Activated CD8-positive, alpha-beta T cell treated with anti-CD3 and anti-CD28 coated beads for 36 hours (primary cell): ENCODE measurements around the gene CASKIN1. TPM values are rescaled to one million over a fixed set of nuclear protein-coding genes. Genes with fewer than 3 reads are reported as not detected.
A peak's percentile ranks its signal among the peaks of the same experiment; 100 is the strongest.

ENCODE experiments used
- ATAC-seq: fragments of 200-7000 bp; cut with Tn5 transposase; one replicate; pipeline ENCODE4 v1.10.0; 2021; ENCODE audit warnings: mild to moderate bottlenecking, moderate library complexity
- CTCF ChIA-PET: fragments of 350-600 bp; sonication (Branson Sonifier 250); formaldehyde crosslinking; loops from one replicate; lab custom pipeline; 2021; ENCODE audit warnings: antibody characterized with exemption; lab: Charles Lee
- POLR2A ChIA-PET: fragments of 350-600 bp; sonication (Branson Sonifier 250); formaldehyde crosslinking; loops from one replicate; lab custom pipeline; 2021; ENCODE audit warnings: antibody characterized with exemption; lab: Charles Lee
- DNase-seq: peaks from one replicate; pipeline ENCODE4 v3.0.0-alpha.2; 2020
- H3K27ac Mint-ChIP-seq: one replicate; pipeline ENCODE4 v1.8.0; 2021; ENCODE audit warnings: mild to moderate bottlenecking, mixed read lengths
- H3K27me3 Mint-ChIP-seq: one replicate; pipeline ENCODE4 v1.8.0; 2021; ENCODE audit warnings: mixed read lengths
- H3K36me3 Mint-ChIP-seq: one replicate; pipeline ENCODE4 v1.8.0; 2021; ENCODE audit warnings: low read depth, mixed read lengths
- H3K4me1 Mint-ChIP-seq: one replicate; pipeline ENCODE4 v1.8.0; 2021; ENCODE audit warnings: low read depth, mixed read lengths
- H3K4me3 Mint-ChIP-seq: one replicate; pipeline ENCODE4 v1.8.0; 2021; ENCODE audit warnings: mild to moderate bottlenecking, moderate library complexity, mixed read lengths
- H3K9me3 Mint-ChIP-seq: one replicate; pipeline ENCODE4 v1.8.0; 2021; ENCODE audit warnings: mixed read lengths
- CTCF ChIP-seq: fragments of 200-600 bp; IDR thresholded peaks from one replicate; pipeline ENCODE4 v1.8.0; 2022; ENCODE audit warnings: antibody characterized with exemption, mild to moderate bottlenecking
- intact Hi-C: fragments of 100-400 bp; cut with micrococcal nuclease; formaldehyde crosslinking; loops from one replicate; pipeline ENCODE4 v1.10.0; 2022
- total RNA-seq, 2 experiments: library from RNA; stranded (reverse); gene quantifications; one replicate each; pipeline ENCODE4 v1.2.3, GENCODE V29; 2021

The CASKIN1 gene
- total RNA-seq, 2 experiments from 2014 or later: 4.4 to 7.2 TPM

GRCh38 chr16:2206780-2207433 lies 10.5 kb upstream of the CASKIN1 start:
- Mint-ChIP-seq H3K4me3 (peak overlapping the region; percentile 88), H3K4me1 (peaks cover 20% of the 10 kb centered on the region), H3K27ac (peak overlapping the region; percentile 87), H3K36me3 (peaks cover 31% of the 10 kb centered on the region), H3K9me3 (no peaks in the 10 kb centered on the region), H3K27me3 (no peaks in the 10 kb centered on the region)
- no peak for DNase-seq
- intact Hi-C loops: no loop called here
- POLR2A ChIA-PET: interaction anchor here (0.6 to 10.2 kb wide), 8 partner anchors 10 to 242 kb away, joined by 3 to 95 read pairs (median 6); partner anchors contain the start of genes CASKIN1, E4F1, ECI1 and RPS2
- CTCF ChIA-PET: interaction anchor here (1.3 to 1.8 kb wide), 3 partner anchors 7 to 184 kb away, joined by 4 to 5 read pairs (median 4); partner anchors contain the start of gene PGP
- no peak for TF ChIP-seq CTCF
- ATAC-seq: no peak

GRCh38 chr16:2206420-2206779 lies 10.0 kb upstream of the CASKIN1 start:
- ChIA-PET CTCF (interaction anchor here (1.3 to 1.8 kb wide), 4 partner anchors 8 to 184 kb away, joined by 3 to 5 read pairs (median 4); partner anchors contain the start of gene PGP), POLR2A (interaction anchor here (0.7 to 10.2 kb wide), 8 partner anchors 10 to 241 kb away, joined by 3 to 95 read pairs (median 6); partner anchors contain the start of genes CASKIN1, ECI1, GFER and RPS2)
- Mint-ChIP-seq H3K4me3 (peak overlapping the region; percentile 88), H3K4me1 (peaks cover 17% of the 10 kb centered on the region), H3K36me3 (peaks cover 27% of the 10 kb centered on the region), H3K27ac (peak overlapping the region; percentile 87), H3K9me3 (no peaks in the 10 kb centered on the region), H3K27me3 (no peaks in the 10 kb centered on the region)
- no peak for ATAC-seq
- intact Hi-C loops: no loop called here
- DNase-seq: no peak
- TF ChIP-seq CTCF: no peak

- Mint-ChIP-seq H3K36me3 (peaks cover 27% of the 10 kb centered on the region), H3K9me3 (no peaks in the 10 kb centered on the region)
- POLR2A ChIA-PET: interaction anchor here (0.7 to 10.2 kb wide), 9 partner anchors 9 to 221 kb away, joined by 3 to 95 read pairs (median 7); partner anchors contain the start of genes CASKIN1, ECI1, GFER and PGP
Measured at GRCh38 chr16:2205967-2206313, 9.5 kb upstream of the CASKIN1 start.

GRCh38 chr16:2205104-2205966 lies 8.9 kb upstream of the CASKIN1 start, which contains the start of gene MLST8:
TSS of gene MLST8 (plus strand) at chr16:2205454. CDS start at chr16:2206086, 632 bp downstream.
- CTCF ChIA-PET: interaction anchor here (1.3 to 2.0 kb wide), 4 partner anchors 9 to 64 kb away, joined by 3 to 11 read pairs (median 4); partner anchors contain the start of gene PGP
- TF ChIP-seq CTCF: peak; percentile 32
- H3K36me3 Mint-ChIP-seq: peaks cover 27% of the 10 kb centered on the region
- H3K27me3 Mint-ChIP-seq: no peaks in the 10 kb centered on the region
- intact Hi-C loops: no loop called here
- peak within 1 kb of the TSS; percentile 88 for H3K4me3 Mint-ChIP-seq
- POLR2A ChIA-PET: interaction anchor here (0.9 to 10.2 kb wide), 10 partner anchors 9 to 221 kb away, joined by 3 to 95 read pairs (median 7); partner anchors contain the start of genes CASKIN1, GFER, PGP and TRAF7
- H3K9me3 Mint-ChIP-seq: no peaks in the 10 kb centered on the region
- peak; percentile 85 for DNase-seq
- peak within 1 kb of the TSS; percentile 87 for H3K27ac Mint-ChIP-seq
- peak; percentile 92 for ATAC-seq
- H3K4me1 Mint-ChIP-seq: peaks cover 17% of the 10 kb centered on the region

More at GRCh38 chr16:2205967-2206313, 9.5 kb upstream of the CASKIN1 start:
- Mint-ChIP-seq H3K27ac (peak overlapping the region; percentile 87), H3K27me3 (no peaks in the 10 kb centered on the region), H3K4me1 (peaks cover 17% of the 10 kb centered on the region), H3K4me3 (peak overlapping the region; percentile 88)
- TF ChIP-seq CTCF: no peak
- CTCF ChIA-PET: interaction anchor here (1.3 to 1.8 kb wide), 4 partner anchors 8 to 184 kb away, joined by 3 to 5 read pairs (median 4); partner anchors contain the start of gene PGP
- ATAC-seq: peak; percentile 22
- no peak for DNase-seq
- intact Hi-C loops: no loop called here
